Osteoblast (primary cell): ENCODE results near the gene CHCHD10. TPM values are rescaled to one million over a fixed set of nuclear protein-coding genes. Genes with fewer than 3 reads are reported as not detected.

ENCODE experiments used
- DNase-seq: peaks from one replicate; pipeline ENCODE4 v3.0.0; 2011; ENCODE audit warnings: low spot score, mixed read lengths; ENCODE audit not compliant: insufficient read length; ENCODE audit errors: missing footprints
- H2AFZ ChIP-seq: 2 replicates; pipeline ENCODE4 v1.6.0; 2011; ENCODE audit warnings: mild to moderate bottlenecking, low read length
- H3K27ac ChIP-seq: 2 replicates; pipeline ENCODE4 v1.5.1; 2011; ENCODE audit warnings: mild to moderate bottlenecking, low read depth, low read length, moderate library complexity
- H3K27me3 ChIP-seq: 2 replicates; pipeline ENCODE4 v1.6.0; 2012; ENCODE audit warnings: mild to moderate bottlenecking, control low read depth, inconsistent platforms, low read length, moderate library complexity; ENCODE audit not compliant: insufficient read depth
- H3K36me3 ChIP-seq: 2 replicates; pipeline ENCODE4 v1.5.1; 2011; ENCODE audit warnings: mild to moderate bottlenecking, low read length, control low read depth, moderate library complexity; ENCODE audit not compliant: insufficient read depth
- H3K4me1 ChIP-seq: 2 replicates; pipeline ENCODE4 v1.5.1; 2011; ENCODE audit warnings: mild to moderate bottlenecking, low read length, control low read depth, moderate library complexity; ENCODE audit not compliant: insufficient read depth
- H3K4me2 ChIP-seq: 2 replicates; pipeline ENCODE4 v1.6.0; 2011; ENCODE audit warnings: mild to moderate bottlenecking, low read length; ENCODE audit not compliant: insufficient read depth
- H3K4me3 ChIP-seq: fragments of 200-600 bp; sonication (generic); 3 replicates; pipeline ENCODE4 v1.5.1; 2012; ENCODE audit warnings: mild to moderate bottlenecking, low read length, inconsistent platforms; ENCODE audit not compliant: insufficient read depth
- H3K79me2 ChIP-seq: 2 replicates; pipeline ENCODE4 v1.6.0; 2012; ENCODE audit warnings: mild to moderate bottlenecking, low read length, control low read depth, inconsistent platforms; ENCODE audit not compliant: insufficient read depth
- H3K9me3 ChIP-seq: 2 replicates; pipeline ENCODE4 v1.5.1; 2011; ENCODE audit warnings: low read depth, low read length, control low read depth
- H4K20me1 ChIP-seq: 2 replicates; pipeline ENCODE4 v1.6.0; 2012; ENCODE audit warnings: mild to moderate bottlenecking, low read length, control low read depth; ENCODE audit not compliant: insufficient read depth
- CTCF ChIP-seq: IDR thresholded peaks from 2 replicates; pipeline ENCODE4 v1.5.1; 2011; ENCODE audit warnings: mild to moderate bottlenecking, low read depth, low read length, moderate library complexity; ENCODE audit errors: extremely low read depth
- total RNA-seq: library from RNA; depleted of rRNA; stranded (reverse); fragments of >200 nt; gene quantifications from 2 replicates; pipeline ENCODE4 v1.2.3, GENCODE V29; 2012

The CHCHD10 gene
- total RNA-seq, 1 donor: 1.1 TPM

GRCh38 chr22:23772315-23772648 lies 4.5 kb upstream of the CHCHD10 start:
- no peak for TF ChIP-seq CTCF
- Histone ChIP-seq H4K20me1 (no peaks in the 10 kb centered on the region), H3K27me3 (peaks cover 6% of the 10 kb centered on the region), H3K4me2 (peak overlapping the region; percentile 64), H2AFZ (peak overlapping the region; percentile 53), H3K4me1 (peaks cover 23% of the 10 kb centered on the region), H3K9me3 (no peaks in the 10 kb centered on the region), H3K36me3 (no peaks in the 10 kb centered on the region), H3K27ac (no peak overlapping the region), H3K79me2 (no peaks in the 10 kb centered on the region), H3K4me3 (peak overlapping the region; percentile 57)
- DNase-seq: no peak

- no peak overlapping the region for H3K27ac ChIP-seq
- H3K27me3 ChIP-seq: peaks cover 6% of the 10 kb centered on the region
- H3K4me3 ChIP-seq: no peak overlapping the region
- H4K20me1 ChIP-seq: peaks cover 5% of the 10 kb centered on the region
- H3K4me1 ChIP-seq: peaks cover 19% of the 10 kb centered on the region
- no peak for TF ChIP-seq CTCF
- H2AFZ ChIP-seq: no peak overlapping the region
- no peaks in the 10 kb centered on the region for H3K9me3 ChIP-seq
- no peak overlapping the region for H3K4me2 ChIP-seq
- peak; percentile 77 for DNase-seq
- H3K36me3 ChIP-seq: no peaks in the 10 kb centered on the region
- no peaks in the 10 kb centered on the region for H3K79me2 ChIP-seq
Measured at GRCh38 chr22:23769321-23769965, 1.7 kb upstream of the CHCHD10 start.

GRCh38 chr22:23767303-23767672 lies 484 bp downstream of the CHCHD10 start:
- TF ChIP-seq CTCF: no peak
- Histone ChIP-seq H3K27me3 (no peaks in the 10 kb centered on the region), H3K4me1 (peaks cover 18% of the 10 kb centered on the region), H4K20me1 (peaks cover 5% of the 10 kb centered on the region), H3K4me3 (peak overlapping the region; percentile 87), H3K4me2 (peak overlapping the region; percentile 98), H3K9me3 (no peaks in the 10 kb centered on the region), H2AFZ (peak overlapping the region; percentile 98), H3K36me3 (no peaks in the 10 kb centered on the region), H3K79me2 (no peaks in the 10 kb centered on the region), H3K27ac (no peak overlapping the region)
- no peak for DNase-seq

- H3K9me3 ChIP-seq: no peaks in the 10 kb centered on the region
- peak; percentile 69 for DNase-seq
- H3K27ac ChIP-seq: no peak overlapping the region
- no peaks in the 10 kb centered on the region for H3K36me3 ChIP-seq
- TF ChIP-seq CTCF: no peak
- peaks cover 17% of the 10 kb centered on the region for H3K4me1 ChIP-seq
- H2AFZ ChIP-seq: no peak overlapping the region
- no peak overlapping the region for H3K4me3 ChIP-seq
- no peaks in the 10 kb centered on the region for H3K27me3 ChIP-seq
- H3K4me2 ChIP-seq: no peak overlapping the region
- H4K20me1 ChIP-seq: peaks cover 5% of the 10 kb centered on the region
- no peaks in the 10 kb centered on the region for H3K79me2 ChIP-seq
Measured at GRCh38 chr22:23764899-23765881, 2.6 kb downstream of the CHCHD10 start.
